HG03280 (cell line): Measurements from ENCODE around the gene UGT2A3.
"Not testable (repeated sequence)": the region's sequence is repeated elsewhere in the genome, so short reads cannot be mapped to it uniquely, and the experiment has no call there.

Source experiments
- ATAC-seq: cut with Tn5 transposase; IDR thresholded peaks from one replicate; pipeline ENCODE4 v1.9.1; 2021; ENCODE audit warnings: mild to moderate bottlenecking, moderate library complexity; ENCODE audit not compliant: unreplicated experiment

UGT2A3 gene

GRCh38 chr4:68951078-68951805 is at the start of gene UGT2A3:
Gene UGT2A3 (minus strand): TSS chr4:68951804. CDS start chr4:68951760, 44 bp downstream.
- ATAC-seq = no peak

DNA sequence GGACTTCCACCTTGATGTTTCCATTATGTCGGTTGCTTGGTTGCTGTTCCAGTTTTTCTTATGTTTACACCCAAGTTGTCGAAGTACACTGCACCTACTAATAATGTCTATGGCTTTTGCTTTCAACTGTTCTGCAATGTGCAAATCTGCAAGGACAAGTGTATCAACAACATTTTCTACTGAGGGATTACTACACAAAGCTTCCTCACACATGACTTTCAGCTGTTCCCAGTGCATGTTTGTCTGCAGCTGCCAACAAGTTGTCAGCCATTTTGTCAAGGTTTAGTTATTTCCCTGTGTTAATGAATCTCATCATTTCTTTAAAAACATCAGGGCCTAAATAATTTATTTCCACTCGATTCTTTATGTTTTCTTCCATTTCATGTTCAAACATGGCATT is 45.4 kb upstream of the UGT2A3 start:
- no peak for ATAC-seq

DNA sequence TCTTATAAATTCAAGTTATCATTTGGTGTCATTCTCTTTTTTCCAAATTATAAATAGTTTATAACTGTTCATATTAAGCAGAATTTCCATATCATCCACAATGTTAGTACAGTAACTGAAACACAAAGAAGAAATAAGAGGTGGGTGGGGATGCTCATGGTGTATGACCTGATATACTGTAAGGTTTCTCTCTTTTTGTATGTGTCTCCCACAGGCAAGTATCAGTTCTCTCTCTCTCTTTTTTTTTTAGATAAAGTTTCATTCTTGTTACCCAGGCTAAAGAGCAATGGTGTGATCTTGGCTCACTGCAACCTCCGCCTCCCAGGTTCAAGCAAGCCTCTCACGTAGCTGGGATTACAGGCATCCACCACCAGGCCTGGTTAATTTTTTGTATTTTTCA is 43.7 kb upstream of the UGT2A3 start:
- ATAC-seq = no peak

DNA sequence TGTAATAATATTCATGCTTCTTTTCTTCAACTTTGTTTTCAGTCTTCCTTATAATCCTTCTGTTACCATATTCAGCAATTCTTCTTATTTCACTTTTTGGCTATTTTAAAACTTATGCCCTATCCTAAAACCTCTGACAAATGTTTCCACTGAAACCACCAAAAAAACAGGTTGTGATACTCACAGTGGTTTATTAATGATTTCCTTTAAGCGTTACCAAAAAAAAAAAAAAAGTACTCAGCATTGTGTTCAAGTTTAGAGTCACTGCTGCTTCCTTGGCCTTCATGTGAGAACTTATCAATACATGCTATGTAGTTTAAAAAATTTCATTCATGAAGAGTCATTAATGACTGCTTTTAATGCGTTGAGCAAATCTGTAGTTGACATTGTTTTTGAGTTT is 35.4 kb upstream of the UGT2A3 start:
- no peak for ATAC-seq

DNA sequence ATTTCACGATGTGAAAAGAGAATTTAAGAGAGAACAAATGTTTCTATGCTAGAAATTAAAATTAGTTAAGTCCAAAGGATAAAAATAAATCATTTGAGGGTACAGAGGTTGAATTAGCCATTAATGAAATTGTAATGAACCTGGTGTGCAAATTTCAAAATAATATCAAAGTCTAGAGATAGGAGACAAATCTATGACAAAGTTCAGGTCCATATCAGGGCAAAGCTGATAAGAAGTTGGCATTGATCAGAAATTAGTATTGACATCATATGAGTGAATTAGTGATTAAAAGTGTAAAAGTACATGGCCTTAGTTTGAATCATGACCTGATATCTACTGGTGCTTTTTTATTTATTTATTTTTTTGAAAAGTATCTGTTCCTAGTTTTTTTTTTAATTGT is 33.8 kb upstream of the UGT2A3 start:
- ATAC-seq = no peak

- ATAC-seq = no peak
Measured at GRCh38 chr4:68984947-68985346, 33.3 kb upstream of the UGT2A3 start.

DNA sequence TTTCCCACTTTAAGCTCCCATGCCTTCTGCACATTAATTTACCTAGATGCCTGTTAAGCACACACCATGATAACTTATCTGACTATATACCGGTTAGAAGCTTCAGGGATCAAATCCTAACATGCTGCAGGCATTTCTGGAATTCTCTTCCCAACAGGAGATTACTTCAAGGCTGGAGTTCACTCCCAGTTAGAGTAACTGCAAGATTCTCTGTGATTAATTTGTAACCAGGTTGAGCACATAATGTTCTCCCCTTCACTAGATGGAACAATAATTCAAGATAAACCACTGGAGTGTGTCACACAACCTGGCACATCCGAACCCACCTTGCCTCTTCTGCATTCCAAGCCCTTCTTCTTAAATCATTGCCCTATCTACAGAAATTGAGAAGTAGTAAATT is 11.8 kb upstream of the UGT2A3 start:
- no peak for ATAC-seq

- no peak for ATAC-seq
Measured at GRCh38 chr4:68962868-68963267, 11.3 kb upstream of the UGT2A3 start.

GRCh38 chr4:68960294-68961163 is 8.9 kb upstream of the UGT2A3 start:
- no peak for ATAC-seq

GRCh38 chr4:68959085-68959484 is 7.5 kb upstream of the UGT2A3 start:
- not testable (repeated sequence) for ATAC-seq

DNA sequence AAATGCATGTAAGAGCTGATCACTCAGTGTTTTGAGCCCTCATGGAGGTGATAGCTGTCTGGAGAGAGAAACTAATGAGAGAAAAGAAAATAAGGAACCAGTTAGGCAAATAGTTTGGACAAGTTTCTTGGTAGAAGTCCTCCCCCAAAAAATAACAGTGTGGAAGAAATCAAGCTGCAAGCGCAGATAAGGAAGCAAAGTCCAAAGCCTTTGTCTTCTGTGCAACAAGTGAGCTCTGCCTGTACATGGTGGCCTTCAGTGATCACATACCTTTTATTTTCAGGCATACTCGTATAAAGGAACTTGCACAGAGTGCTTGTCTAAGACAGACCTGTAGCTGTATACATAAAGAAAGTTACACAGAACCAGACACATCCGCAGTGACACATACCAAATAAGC is 2.5 kb upstream of the UGT2A3 start:
- ATAC-seq = no peak

DNA sequence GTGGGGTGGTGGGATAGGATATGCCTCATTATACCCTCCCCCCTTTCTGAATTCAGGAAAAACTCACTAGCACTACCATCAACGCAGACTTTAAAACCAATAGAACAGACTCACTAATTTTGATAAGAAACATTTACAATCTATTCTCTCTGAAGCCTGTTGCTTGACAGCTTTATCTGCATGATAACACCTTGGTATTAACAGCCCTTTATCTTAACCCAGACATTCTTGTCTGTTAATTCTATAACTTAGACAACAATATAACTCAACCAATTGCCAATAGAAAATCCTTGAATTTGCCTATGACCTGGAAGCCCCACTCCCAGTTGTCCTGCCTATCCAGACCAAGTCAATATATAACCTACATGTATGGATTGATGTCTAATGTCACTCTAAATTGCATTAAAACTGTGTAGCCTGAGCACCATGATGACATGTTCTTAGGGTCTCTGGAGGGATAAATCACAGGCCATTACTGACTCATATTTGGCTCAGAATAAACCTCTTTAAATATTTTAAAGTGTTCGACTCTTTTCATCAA is 1.5 kb upstream of the UGT2A3 start:
- no peak for ATAC-seq

DNA sequence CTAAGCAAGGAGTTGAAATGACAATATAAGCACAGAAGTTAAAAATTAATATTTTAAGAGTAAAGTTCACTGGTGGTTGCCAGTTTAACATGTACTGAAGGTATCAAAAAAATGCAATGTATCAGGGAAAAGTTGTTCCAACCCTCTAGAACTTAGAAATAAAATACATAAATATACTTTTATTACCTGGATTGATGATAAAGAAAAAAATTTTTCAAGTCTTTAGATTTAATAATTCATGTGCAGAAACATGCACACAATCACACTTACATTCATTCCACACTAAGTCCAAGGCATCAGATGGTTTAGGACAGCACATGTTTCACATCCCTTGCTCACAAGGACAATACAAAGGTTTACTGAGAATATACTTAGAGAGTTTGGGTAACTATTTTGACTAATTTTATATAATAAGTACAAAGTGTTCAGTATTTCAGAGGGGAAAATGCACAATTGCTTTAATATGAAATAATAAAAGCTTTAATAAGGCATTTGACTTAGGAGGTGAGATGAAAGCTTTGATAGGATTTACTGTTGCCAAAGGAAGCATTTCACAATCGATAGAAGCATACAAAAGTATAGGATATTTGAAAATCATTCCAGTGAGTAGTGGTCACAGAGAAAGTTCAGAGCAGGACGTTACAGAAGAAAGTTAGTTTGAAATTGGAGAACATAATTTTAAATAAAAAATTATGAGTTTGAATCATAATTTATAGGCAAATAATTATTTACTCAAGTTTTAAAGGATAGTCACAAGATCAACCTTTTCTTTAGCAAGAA is 392 bp upstream of the UGT2A3 start:
- no peak for ATAC-seq

DNA sequence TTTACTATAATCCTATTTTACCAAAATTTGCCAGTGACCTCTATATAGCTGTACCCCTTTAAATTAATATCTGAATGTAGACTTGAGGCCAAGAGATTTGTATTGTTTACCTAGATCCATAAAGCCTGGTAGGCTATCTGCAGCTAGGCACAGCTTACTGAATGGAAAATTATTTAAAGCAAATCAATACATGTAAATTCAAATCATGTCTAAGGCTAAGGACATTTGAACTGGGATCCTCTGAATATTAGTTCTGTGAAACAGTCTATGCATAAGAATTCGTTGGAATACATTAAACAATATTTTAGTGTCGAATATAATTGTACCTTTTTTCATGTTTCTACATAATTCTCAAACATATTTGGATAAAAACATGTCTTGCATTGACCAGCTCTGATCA is 1.6 kb downstream of the UGT2A3 start:
- ATAC-seq = no peak

DNA sequence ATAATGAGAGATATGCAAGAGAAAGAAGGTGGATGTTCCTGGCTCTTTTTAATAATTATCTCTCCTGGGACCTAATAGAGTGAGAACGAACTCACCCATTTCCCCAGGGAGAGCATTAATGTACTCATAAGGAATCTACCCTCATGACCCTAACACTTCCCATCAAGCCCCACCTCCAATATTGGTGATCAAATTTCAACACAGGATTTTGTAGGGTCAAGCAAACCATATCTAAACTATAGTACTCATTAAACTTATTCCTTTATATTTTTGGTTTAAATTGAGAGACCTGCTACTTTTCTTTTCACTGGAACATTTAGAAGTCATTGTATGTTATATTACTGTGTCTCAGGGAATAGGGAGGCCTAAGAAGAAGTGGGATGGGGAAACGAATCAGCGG is 2.6 kb downstream of the UGT2A3 start:
- no peak for ATAC-seq

GRCh38 chr4:68948044-68948743 is 3.4 kb downstream of the UGT2A3 start:
- no peak for ATAC-seq

- no peak for ATAC-seq
Measured at GRCh38 chr4:68929076-68929737, 22.4 kb downstream of the UGT2A3 start.

GRCh38 chr4:68927165-68927564 is 24.4 kb downstream of the UGT2A3 start:
- no peak for ATAC-seq

- not testable (repeated sequence) for ATAC-seq
Measured at GRCh38 chr4:68922202-68922601, 29.4 kb downstream of the UGT2A3 start.

DNA sequence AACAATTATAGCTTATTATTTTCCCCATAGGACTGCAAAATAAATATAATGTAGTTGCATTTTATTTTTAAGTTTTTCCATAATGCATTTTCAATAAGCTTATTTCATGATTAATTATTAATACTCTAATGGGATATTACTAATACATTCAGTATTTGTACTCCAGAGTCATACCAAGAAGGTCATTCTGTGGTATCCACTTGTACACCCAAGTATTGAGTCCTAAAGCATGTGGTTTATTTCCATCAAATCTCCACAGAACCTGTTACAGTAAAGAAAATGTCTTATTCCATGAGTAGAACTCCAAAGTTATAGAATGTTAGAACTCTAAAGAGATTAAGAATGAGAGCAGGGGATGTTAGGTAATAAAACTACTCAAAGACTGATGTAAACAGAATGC is 30.6 kb downstream of the UGT2A3 start:
- no peak for ATAC-seq
